Activated CD4-positive, alpha-beta T cell treated with anti-CD3 and anti-CD28 coated beads for 48 hours (primary cell): Measurements from ENCODE around the gene RANBP10.

ENCODE experiments used
- DNase-seq: peaks from one replicate; pipeline ENCODE4 v3.0.0-alpha.2; 2020

The RANBP10 gene

DNA sequence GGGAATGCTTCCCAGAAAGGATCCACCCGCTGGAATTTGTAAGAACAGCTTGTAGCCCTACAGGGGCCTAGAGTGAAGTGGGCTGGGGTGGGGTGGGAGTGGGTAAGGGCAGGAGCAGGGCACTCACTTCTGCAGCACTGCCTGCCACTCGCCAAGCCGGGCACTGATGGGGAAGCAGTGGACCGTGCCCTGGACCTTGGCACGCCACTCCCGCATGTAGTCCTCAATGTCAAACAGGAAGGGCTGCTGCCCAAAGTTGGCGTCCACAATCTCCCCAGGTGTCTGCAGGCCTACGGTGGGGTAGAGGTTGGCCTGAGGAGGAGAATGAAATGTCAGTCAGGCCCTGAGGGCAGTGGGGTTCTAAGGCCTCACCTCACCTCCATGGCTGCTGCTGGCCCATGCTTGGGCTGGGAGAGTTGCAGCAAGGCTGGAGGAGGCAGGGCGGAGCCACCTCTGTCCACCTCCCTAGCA, 71.6 kb downstream of the RANBP10 start:
- no peak for DNase-seq

GRCh38 chr16:67733734-67734470, 72.5 kb downstream of the RANBP10 start:
- no peak for DNase-seq

DNA sequence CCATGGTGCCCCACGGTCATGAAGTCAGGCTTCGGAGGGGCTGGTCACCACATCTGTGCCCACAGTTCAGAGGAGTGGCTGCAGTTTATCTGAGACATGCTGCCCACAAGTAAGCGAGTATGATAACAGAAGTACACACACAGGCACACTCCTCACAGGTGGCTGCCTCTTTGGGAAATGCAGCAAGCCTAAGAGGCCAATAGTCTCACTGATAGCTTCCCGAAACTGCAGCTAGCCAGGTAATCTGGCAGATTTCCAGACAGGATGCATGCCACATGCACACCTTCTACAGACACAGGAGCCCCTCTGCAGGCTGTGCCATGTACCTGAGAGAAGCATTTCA, 74.6 kb downstream of the RANBP10 start:
- no peak for DNase-seq

- DNase-seq, result no peak
Measured at GRCh38 chr16:67731071-67731752, 75.1 kb downstream of the RANBP10 start.

GRCh38 chr16:67730326-67730725, 76.0 kb downstream of the RANBP10 start:
- DNase-seq, result no peak

GRCh38 chr16:67729636-67730248, 76.6 kb downstream of the RANBP10 start:
- DNase-seq, result no peak

DNA sequence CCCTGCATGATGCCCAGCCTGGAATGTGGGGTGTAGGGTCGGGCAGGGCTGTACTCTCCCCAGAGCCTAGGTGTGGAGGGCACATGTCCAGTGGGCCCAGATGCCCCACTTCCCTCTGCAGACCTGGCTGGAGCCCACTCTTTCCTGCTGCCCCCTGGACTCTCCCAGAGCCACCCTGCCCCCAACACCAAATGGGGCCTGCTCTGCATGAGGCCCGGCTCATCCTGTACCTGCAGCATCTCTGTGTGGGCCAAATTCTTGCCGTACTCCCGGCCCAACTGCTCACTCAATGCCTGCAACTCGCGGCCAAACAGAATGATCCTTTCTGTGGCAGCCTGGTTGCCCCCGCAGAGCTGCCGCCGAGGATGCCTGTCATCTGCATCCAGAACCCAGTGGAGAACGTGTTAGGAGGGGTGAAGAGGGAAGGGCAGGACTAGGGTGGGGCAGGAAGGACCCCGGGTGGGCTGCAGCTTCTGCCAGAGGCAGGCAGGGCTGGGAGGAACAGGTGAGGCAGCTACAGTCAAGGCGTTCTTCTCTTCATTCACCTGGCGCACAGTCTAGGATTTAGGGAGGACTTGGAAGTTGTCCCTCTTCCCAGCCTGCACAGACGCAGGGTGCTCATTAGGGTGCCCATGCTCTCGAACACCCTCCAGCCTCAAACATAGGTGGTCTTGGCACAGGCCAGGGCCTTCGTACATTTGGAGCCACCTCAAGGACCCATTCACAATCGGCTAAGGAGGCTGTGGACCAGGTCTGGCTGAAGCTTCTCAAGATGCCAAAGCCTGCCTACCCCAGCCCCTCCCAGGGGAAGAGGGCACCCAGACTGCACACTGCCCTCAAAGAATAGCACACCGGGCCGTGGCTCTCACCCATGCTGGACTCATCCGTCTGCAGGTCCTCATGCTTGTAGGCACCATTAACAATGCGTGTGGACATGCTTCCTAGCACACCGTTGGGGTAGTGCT, 78.6 kb downstream of the RANBP10 start:
- no peak for DNase-seq

DNA sequence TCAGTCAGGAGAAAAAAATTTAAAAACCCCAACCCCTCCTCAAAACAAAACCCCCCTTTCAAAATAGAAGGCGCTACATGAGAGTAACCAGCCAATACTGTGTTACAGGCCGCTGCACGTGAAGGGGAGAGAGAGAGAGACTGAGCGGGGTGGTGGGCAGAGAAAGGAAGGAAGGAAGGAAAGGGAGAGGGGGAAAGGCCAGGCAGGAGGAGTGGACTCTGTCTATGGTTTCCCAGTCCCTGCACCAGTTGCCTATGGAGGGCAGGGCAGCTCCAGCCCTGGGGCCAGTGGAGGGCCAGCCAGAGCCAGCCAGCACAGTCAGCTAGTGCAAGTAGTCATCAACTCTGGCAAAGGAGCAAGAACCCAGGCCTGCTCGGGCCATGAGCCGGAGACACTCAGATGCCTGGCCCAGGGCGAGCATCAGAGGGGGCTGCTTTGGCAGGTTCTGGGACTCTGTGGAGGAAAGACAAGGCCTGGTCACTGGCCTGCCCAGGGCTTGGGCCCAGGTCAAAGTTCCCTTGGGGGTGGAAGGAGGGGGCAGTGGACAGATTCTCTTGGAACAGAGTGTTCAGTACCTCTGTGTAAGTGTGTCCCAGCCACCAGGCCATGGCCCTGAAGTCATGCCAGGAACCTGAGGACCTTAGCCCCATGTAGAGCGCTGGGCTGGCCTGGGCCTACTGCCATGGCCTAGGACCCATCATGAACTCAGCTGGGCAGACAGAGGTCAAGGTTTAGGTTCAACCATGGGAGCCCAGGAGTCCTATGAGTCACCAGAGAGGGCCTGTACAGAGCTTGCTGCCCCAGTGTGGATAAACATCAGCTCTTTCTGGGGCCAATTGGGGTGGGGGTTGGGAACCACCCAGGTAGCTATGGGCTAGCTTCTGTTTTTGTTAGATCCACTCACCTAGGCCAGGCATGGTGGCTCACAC, 80.0 kb downstream of the RANBP10 start:
- no peak for DNase-seq

DNA sequence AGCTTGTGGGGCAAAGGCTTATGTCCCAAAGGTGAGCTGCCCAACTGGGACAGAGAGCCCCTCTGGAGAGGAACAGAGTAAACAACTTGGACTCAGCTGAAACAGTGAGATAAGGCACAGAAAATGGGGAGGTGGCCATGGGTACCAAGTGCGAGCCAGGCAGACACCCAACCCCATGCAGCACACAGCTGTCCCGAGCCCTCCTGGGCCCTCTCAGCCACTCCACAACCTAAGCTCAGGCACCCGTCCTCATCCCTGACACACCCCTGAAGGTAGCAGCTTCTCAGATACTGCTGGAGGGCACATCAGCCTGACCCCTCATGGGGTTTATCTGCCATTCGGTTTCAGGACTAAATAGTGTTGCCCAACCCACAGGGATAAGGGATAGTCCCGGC, 82.5 kb downstream of the RANBP10 start:
- DNase-seq, result no peak

- no peak for DNase-seq
Measured at GRCh38 chr16:67723151-67723910, 83.0 kb downstream of the RANBP10 start.

GRCh38 chr16:67720236-67720635, 86.1 kb downstream of the RANBP10 start:
- DNase-seq, result no peak

DNA sequence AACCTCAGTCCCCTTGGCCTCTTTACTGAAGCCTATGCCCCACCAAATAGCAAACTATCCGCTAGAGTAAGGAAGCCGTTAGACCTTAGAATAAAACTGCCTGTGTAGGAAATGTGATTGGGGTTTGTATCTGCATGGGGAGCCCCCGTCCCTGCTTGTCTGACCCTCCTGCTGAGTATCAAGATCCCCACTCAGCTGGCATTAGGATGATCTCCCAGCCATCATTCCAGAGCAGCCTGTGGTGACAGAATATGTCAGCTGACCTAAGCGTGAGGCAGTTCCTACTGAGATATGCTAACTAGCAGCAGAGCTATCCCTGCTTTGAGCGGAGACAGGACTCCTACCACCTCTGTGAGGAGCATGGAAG, 86.6 kb downstream of the RANBP10 start:
- DNase-seq, result peak; percentile 17

DNA sequence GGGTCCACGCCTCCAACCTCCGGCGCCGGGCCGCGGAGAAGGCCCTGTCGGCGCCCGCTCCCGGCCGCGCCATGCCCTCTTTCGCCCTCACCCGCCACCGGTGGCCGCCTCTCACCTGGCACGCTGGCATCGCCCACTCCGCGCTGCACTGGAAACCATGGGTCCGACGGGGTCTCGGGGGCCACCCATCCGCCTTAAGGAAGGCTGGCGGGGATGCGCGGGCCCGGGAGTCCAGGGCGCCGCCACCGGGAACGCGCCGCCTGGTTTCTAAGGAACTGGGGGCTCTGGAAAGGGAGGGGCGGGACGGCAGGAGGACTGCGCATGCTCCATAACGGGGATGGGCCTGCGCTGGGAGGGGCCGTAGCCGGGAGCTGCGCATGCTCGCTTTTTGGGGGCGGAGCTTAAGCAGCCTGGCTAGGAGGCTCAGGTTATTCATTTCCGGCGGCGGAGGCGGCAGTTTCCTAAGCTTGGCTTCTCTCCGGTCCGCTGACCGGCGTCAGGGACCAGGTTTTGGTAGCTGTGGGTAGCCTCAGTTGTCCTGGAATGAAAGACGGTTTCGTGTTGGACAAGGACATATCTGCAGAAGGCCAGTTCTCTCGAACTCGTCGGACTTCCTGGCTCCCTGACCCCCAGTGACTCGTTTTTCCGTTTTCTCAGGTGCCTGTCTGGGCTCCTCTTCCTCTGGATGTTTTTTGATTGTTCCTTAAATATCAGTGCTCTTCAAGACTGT, 87.1 kb downstream of the RANBP10 start, which contains the start of gene GFOD2:
TSS of gene GFOD2 (minus strand) at position 269 of the 730 bp plus-strand sequence. CDS start 33,601 bp downstream, outside the sequence.
- peak; percentile 99 for DNase-seq

DNA sequence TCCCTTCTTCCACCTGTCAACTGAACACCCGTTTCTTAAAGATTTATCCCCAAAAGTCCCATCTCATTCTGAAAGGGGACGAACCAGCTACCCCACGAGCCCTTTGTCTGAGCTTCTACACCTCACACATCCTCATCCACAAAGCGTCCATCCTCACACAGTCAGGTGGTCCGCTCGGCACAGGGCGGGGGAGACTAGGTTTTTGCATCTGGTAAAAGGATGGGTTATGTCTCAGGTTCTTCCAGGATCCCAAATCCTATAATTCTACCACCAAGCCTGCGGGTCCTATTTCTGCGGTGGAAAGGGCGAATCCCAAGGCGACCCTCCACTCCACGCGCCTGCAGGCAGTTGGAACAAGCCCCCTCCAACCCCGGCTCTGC, 87.7 kb downstream of the RANBP10 start:
- peak; percentile 28 for DNase-seq

DNA sequence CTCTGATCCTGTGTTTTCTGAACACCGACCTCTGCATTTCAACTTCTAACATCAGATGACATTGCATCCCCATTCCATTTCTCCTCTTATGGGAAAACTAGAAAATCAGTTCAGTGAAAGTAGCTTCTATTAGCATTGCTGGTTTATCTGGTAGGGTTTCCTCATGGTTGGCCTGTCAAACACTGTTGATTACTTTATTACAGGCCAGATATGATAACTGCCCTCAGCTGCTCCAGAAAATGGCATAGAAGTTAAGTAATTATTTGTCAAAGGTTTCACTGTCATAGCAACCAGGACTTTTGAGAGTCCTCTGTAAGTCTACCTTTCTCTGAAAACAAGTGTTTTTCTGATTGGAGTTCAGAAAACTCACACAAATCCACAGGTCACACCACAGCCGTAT, 90.3 kb downstream of the RANBP10 start:
- DNase-seq, result no peak

DNA sequence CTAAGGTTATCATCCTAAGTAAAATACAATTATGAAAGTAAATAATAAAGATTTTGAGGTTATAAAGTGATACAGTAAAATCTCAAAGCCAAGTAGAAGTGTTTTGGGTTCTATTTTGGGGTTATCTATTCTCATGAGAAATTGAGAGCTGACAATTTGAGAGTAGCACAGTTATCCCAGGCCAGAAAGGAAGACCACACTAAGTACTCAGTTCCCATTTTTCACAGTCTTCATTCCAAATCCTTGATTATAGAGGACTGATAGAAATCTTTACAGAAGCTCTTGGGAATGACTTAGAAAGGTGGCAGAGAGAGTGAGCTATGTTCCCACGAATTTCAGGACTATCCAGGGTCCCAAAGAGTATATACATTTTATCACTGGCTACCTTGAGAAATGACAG, 91.8 kb downstream of the RANBP10 start:
- no peak for DNase-seq

GRCh38 chr16:67713647-67714273, 92.6 kb downstream of the RANBP10 start:
- no peak for DNase-seq

- no peak for DNase-seq
Measured at GRCh38 chr16:67710607-67711006, 95.8 kb downstream of the RANBP10 start.

DNA sequence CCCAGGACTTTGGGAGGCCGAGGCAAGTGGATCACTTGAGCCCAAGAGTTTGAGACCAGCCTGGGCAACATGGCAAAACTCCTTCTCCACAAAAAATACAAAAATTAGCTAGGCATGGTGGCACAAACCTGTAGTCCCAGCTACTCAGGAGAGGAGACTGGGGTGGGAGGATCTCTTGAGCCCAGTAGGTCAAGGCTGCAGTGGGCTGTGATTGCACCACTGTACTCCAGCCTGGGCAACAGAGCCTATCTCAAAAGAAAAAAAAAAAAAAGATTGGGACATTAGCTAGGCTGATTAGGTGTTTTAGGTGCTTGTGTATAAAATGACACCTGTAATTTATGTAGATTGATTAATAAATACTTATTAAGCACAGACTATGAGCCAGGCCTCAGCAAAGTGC, 97.3 kb downstream of the RANBP10 start:
- DNase-seq, result no peak

DNA sequence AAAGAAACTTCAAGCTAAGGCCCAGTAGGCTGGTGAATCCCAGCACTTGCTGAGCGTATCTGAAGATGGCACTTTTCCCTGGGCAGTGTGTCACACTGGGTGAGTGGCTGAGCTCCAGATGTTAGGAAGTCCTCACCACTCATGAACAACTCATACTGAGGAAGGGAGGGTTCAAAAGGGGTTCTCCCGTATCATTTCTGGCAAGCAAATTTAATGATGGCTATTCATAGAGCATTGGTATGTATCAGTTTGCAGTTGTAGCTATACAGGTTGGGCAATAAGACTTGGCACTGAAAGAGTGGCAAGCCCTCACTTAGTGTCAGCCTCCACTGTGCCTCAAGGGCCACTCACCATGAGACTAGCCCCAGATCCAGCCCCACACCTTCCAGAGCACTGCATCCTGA, 98.0 kb downstream of the RANBP10 start:
- DNase-seq, result no peak
